GM19395 (cell line): ENCODE measurements around the gene ANTXR2.

Source experiments
- ATAC-seq: cut with Tn5 transposase; IDR thresholded peaks from one replicate; pipeline ENCODE4 v1.9.1; 2021; ENCODE audit warnings: mild to moderate bottlenecking, moderate library complexity; ENCODE audit not compliant: unreplicated experiment

The ANTXR2 gene

GRCh38 chr4:79881407-79881806 is 191.6 kb downstream of the ANTXR2 start:
- no peak for ATAC-seq

GRCh38 chr4:79877511-79877910 is 195.5 kb downstream of the ANTXR2 start:
- ATAC-seq = no peak

GRCh38 chr4:79875344-79875899 is 197.6 kb downstream of the ANTXR2 start:
- no peak for ATAC-seq

GRCh38 chr4:79874197-79874596 is 198.8 kb downstream of the ANTXR2 start:
- no peak for ATAC-seq

- no peak for ATAC-seq
These were observed 200.3 kb downstream of the ANTXR2 start for GRCh38 chr4:79872738-79873137.

GRCh38 chr4:79871961-79872360 is 201.1 kb downstream of the ANTXR2 start:
- no peak for ATAC-seq

- no peak for ATAC-seq
These were observed 203.3 kb downstream of the ANTXR2 start for GRCh38 chr4:79869597-79870237.

DNA sequence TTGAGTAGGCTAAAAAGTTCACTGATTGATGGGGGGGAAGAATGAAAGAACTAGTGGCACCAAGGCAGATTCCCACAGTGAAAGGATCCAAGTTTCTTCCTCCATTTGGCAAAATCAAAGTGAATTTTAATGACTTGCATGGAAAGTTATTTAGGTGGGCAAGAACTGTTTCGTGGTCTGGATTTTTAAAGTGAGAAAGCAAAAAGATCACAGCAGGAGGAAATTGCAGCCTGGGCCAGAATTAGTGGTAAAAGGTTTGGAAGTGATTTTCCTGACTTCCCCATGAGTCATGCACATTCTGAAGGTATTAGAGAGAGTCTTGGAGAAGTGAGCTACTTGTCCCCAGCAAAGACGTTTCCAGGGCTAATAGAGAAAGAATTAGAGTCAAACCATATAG is 207.8 kb downstream of the ANTXR2 start:
- ATAC-seq = no peak

GRCh38 chr4:79864500-79865200 is 208.4 kb downstream of the ANTXR2 start:
- ATAC-seq = no peak

GRCh38 chr4:79863333-79863732 is 209.7 kb downstream of the ANTXR2 start:
- no peak for ATAC-seq

DNA sequence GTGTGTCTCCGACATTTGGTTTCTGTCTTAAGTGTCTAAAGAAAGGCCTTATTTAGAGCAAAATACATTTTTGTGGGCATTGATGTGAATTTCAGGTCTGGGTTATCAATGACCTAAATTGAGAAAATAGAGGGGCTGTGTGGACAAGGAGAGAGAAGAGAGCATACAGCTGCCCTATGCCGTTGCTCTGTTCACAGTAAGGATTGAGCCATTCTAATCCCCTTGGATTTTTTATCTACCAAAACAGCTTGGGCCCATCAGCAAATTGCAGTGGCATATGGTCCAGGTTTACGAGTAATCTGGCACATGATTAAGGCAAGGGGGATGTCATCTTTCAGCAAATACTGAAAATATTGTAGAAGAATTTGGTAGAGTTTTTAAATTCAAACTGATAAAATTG is 210.2 kb downstream of the ANTXR2 start:
- ATAC-seq = no peak

DNA sequence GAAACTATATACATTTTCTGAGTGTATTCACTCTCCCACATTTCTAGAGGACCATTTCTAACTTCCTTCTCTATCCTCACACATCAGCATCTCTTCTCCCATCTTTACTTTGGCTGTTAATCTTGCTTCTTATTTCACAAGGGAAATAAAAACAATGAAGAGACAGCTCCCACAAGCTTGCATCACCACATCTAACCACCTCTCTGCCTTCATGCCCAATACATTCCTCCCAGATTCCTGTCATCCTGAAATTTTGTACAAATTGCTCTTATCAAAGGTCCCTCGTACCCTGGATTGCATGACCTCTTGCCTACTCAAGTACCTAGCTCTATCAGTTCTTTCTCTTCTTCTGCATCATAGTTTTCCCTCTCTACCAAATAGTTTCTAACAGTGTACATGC is 215.2 kb downstream of the ANTXR2 start:
- ATAC-seq = no peak

DNA sequence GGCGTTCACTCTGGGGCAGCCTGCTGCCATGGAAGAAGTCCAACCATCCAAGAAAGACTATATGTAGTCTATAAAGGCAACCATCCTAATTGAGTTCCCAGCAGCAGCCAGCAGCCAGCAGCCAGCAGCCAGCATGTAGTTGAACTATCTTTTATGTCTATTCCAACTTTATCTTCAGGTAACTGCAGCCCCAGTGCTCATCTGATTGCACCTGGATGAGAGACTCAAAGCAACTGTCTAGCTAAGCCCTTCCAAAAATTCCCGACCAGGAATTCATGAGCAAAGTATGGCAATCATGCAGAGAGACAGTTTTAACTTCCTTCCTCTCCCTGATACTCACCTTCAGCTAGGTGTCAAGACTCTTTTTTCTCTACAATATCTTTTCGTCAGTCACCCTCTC is 216.8 kb downstream of the ANTXR2 start:
- no peak for ATAC-seq

DNA sequence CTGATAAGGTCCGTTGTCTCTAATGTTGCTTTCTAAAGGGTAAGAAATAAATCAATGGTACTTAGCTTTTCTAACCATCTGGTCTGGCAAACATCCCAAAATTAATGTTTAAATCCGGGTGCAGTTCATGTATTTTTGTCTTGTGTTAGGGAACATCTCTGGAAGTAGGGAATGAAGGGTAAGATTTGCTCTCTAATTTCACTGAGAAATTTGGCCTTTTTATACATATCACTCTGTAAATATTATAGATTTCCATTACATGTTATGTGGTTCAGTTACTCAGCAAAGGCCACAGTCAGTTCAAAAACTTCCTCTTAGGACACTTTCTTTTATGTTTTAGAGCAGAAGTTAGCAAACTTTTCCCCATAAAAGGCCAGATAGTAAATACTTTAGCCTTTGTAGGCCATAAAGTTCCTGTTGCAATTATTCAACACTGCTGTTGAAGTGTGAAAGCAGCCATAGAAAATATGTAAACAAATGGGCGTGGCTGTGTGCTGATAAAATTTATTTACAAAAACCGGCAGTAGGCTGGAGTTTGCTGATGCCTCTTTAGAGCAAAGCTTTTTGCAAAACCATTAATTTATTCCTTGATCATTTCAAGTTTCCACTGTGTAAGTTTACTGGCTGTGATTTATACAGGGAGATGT is 218.1 kb downstream of the ANTXR2 start:
- no peak for ATAC-seq

DNA sequence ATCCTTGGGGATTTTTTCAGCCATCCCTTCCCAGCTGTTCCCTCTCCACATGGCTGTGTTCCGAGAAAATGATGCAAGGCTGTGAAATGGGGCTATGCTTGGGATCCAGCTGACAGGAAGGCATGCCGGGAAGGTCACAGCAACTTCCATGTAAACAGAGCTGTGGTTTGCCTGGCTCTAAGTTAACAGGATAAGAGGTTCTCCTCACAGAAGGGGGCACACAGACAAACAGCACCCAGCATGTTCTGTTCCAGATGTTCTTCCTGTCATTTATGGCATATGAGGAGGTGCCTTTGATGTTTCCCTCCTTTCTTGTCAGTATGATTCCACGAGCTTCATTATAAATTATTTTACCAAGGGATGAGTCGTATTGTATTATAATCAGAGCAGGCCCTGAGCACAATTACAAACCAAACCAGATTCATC is 220.7 kb downstream of the ANTXR2 start:
- no peak for ATAC-seq

DNA sequence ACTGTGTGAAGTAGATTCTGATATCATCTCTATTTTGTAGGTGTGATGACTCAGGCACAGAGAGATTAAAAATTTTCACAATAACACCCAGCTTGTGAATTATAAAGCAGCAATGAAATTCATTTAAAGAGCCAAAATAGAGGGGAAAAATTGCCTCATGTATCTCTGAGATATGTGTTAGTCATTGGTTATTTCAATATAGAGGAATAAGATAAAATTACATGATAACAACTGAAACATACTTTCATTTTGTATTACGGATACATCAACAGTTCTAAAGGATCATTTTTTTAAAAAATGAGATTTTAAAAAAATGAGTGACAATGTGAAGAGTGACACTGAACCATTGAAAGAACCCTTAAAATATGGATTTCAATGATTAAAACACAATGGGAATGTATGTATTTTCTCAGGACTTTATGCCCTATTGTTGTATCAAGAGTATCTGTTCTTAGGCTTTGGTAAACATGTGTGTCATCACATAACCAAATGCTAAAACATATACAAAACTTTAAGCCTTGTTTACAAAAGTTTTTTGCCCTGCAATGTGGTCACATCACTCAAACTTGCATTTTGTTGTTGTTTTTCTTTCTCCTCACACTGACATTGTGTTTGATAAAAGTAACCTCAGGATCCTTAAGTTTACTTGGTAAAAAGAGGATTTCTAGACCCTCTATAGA is 221.3 kb downstream of the ANTXR2 start:
- ATAC-seq = no peak
